Activated CD8-positive, alpha-beta memory T cell treated with anti-CD3 and anti-CD28 coated beads for 24 hours (primary cell): Measurements from ENCODE around the gene DEAF1.

ENCODE experiments used
- DNase-seq: peaks from one replicate; pipeline ENCODE4 v3.0.0-alpha.2; 2020

Gene DEAF1

DNA sequence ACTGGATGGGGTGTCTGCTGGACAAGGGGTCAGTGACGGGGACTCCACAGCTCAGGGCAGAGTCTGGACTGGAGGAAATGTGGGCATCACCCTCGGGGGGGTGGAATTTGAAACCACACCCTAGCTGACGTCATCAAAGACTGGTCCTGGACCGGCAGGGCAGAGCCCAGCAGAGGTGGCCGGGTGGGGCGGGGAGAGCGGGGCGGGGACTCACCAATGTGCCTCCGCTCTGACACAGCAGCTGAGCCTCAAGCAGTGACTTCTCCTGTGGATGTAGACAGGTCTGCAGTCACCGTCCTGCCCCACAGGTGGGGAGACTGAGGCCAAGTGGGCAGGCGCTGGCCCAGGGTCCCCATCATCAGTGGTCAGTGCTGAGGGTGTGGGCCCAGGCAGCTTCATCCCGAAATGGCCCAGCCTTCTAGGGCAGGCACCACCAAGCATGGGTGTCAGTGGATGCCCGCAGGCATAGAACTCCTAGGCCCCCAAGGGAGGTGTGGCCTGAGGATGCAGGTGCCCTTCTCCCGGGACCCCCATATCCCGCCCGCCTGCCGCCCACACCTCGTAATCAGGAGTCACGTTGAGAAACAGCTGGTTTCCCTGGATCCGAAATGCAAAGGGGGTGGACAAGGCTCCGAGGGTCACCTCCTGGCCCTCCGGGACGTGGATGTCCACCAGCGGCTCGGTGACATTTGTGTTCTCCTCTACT lies 70.9 kb downstream of the DEAF1 start:
- DNase-seq, result no peak

DNA sequence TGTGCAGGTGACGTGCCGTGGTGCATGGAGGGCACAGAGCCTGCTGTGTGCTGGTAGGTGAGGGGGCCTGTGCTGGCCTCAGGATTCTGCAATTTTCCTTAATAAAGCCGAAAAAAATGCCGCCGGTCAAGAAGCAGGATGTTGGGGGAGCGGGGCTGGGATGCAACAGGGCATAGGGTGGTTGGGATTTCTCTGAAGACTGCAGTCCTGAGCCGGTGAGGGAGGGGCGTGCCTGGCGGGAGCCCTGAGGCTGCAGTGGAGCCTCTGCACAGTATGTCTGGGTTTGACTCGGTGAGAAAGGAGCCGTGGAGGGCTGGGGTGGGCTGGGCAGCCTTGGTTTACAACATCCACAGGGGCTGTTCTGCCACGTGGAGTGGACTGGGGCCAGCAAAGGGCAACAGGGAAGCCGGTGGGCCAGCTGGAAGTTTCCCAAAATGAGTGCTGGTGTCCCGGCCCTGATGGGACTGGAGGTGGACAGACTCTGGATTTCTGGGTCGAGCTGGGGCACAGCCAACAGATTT lies 71.6 kb downstream of the DEAF1 start:
- DNase-seq, result no peak

DNA sequence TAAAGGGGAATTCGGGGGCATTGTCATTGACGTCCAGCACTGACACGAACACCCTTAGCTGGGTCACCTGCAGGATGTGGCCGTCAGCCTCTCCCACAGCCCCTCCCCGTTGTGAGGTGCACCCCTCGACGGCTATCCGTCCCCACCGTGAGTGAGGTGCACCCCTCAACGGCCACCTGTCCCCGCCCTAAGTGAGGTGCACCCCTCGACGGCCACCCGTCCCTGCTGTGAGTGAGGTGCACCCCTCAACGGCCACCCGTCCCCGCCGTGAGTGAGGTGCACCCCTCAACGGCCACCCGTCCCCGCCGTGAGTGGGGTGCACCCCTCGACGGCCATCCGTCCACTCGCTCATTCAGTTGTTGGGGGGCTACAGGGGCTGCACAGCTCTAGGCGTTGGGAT lies 73.2 kb downstream of the DEAF1 start:
- no peak for DNase-seq

DNA sequence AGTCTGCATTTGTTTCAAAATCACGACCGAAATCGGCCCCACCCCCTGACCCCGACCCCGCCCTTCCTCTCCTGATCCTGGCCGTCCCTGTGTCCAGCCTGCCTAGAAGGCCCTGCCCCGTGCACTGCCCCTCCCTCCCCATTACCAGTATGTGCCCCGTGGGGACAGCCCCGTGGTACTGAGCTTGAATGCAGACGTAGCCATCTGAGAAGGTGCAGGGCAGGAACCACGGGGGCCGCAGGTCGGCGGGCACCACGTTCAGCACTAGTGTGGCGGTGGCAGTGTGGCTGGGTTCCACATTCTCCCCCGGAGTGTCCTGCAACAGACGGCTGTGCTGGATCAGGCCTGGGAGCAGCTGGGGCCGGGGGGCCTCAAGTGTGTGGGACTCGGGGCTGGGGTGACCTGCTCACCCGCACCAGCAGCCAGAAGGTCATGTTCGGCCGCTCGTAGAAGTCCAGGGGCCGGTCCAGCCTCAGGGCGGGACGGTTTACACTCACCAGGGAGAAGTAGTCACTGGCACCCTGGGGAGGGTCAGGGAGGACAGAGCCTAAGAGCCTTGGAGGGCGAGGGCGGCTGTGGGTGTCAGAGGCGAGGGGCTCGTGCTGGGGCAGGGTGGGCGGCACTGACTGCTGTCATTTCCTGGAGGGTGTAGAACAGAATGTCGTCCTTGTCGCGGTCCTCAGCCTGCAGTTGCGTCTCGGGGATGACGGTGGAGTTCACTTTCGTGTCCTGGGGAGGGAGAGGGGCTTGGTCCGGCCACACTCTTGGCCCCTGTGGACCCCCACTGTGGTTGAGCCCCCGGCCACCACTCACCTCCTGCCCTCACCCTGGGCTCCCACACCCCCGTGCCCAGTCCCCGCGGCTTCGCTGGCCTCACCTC lies 73.8 kb downstream of the DEAF1 start:
- DNase-seq, result no peak

DNA sequence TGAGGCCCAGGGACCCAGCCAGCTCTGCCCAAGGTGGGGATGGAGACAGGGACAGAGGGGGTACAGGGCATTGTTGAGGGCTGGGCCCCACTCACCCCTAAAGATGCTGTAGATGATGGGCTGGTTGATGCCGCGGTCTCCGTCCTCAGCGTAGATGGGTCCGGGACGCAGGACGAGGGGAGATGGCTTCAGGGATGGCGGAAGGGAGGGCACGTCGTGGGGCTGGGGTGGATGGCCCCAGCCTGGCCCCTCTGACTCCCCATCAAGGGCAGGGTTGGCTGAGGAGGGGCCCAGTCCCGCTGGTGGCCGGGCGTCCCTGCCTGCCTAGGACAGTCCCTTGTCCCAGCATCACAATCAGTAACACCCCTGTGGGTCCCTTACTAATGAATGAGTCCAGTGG lies 74.8 kb downstream of the DEAF1 start:
- DNase-seq, result no peak

DNA sequence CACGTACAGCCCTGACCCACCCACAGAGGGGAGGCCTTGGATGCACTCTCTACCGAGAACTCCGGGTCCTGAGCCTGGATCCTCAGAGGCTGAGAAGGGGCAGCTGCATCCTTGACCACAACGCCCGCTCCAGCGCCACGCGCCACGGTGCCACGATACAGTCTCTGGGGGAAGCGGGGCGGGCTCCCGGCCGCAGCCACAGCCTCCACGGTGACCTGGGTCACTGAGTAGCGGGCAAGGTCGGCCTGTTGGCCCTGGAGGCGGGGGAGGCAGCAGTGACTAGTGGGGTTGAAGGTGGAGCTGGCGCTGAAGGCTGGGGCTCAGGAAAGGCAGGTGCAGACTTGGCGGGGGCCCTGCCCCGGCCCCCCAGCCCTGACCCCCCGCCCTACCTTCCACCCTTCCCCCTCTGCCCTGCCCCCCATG lies 75.4 kb downstream of the DEAF1 start:
- no peak for DNase-seq

DNA sequence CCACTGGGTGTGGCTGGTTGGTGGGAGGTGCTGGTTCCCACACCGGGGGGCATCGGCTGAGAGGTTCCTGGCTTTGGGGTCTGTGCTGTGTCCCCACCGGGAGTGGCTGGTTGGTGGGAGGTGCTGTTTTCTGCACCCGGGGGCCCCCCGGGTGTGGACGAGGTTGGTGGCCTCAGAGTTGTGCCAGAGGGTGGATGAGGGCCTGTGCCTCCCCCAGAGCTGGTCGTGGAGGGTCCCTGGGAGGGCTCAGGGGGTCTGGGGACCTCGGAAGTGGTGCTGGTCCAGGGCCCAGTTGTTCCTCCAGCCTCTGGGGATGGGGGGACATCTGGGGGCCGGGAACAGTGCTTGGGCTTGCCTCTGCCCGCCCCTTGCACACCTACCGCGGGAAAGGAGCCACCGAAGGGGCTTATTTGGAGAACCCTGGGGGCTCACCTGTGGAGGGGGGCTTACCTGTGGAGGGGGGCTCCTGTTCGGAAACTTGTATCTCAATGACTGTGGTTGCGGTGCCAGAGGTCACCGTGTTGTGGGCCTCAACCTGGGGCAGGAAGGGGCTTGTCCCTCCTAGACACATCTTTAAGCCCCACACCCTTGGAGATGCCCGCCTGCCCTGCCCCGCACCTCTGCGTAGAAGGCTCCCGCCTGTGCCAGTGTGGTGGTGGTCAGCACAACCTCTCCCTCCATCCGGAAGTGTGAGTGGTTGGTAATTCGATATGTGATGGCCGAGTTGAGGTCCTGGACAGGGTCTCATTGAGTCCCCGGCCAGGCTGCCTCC lies 76.0 kb downstream of the DEAF1 start:
- no peak for DNase-seq

DNA sequence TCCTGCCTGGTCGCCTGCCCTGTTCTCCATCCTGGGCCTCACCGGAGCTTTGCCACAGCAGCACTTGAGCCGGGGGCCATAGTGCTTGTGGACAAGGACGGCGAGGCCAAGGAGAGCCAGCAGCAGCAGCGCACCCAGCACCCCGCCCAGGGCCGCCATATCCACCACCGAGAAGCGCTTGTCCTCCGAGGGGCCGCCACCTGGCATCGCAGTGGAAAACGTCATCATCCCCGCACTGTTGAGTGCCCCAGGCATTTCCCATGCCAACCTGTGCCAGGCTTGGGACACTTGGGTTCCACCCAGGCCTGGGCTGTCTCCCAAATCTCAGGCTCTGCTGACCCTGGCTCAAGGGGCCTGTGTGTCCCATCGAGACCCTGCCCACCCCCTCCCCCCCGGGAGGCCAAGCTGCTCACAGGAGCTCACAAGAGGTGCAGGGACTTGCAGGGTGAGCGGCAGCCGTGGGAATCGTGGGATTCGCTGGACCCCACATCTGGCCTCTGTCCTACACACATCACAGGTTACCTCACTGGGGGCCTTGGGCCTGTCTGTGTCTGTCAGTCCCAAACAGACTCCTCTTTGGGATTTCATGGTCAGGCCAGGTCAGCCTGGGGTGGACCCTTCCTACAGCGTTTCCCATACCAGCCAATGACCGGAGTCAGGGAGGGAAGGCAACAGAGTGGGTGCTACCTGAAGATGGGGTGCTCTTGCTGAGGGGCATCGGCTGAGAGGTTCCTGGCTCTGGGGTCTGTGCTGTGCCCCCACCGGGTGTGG lies 76.9 kb downstream of the DEAF1 start:
- DNase-seq, result no peak

DNA sequence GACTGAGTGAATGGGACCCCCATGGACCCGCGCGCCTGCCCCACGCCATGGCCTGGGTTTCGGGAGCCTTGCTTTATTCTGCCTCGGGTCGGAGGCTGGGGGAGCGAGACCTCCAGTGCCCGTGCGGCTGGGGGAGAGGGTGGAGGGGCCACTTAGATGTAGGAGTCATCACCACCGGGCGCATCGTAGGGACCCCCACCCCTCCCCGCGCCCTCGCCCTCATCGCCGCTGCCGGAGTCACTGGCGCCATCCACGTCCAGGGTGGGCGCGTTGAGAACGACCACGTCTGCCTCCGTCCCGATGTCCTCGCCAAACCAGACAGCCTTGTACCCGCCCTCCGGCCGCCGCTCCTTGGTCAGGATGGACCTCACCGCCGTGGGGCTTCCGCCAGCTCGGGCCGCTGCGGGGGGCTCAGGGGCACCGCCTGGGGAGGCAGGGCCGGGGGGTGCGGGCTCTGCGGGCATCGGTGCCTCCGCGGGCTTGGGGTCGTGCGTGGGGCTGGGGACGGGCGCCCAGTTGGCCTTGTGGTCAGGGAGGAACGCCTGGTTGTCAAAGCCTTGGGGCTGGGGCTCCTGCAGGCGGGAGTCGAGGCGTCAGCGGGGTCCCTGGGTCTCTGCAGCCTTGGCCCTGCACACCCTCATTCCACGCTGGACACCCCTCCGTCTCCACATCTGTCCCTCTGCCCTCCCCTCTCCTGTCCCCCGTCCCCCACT lies 77.7 kb downstream of the DEAF1 start:
- DNase-seq, result no peak

DNA sequence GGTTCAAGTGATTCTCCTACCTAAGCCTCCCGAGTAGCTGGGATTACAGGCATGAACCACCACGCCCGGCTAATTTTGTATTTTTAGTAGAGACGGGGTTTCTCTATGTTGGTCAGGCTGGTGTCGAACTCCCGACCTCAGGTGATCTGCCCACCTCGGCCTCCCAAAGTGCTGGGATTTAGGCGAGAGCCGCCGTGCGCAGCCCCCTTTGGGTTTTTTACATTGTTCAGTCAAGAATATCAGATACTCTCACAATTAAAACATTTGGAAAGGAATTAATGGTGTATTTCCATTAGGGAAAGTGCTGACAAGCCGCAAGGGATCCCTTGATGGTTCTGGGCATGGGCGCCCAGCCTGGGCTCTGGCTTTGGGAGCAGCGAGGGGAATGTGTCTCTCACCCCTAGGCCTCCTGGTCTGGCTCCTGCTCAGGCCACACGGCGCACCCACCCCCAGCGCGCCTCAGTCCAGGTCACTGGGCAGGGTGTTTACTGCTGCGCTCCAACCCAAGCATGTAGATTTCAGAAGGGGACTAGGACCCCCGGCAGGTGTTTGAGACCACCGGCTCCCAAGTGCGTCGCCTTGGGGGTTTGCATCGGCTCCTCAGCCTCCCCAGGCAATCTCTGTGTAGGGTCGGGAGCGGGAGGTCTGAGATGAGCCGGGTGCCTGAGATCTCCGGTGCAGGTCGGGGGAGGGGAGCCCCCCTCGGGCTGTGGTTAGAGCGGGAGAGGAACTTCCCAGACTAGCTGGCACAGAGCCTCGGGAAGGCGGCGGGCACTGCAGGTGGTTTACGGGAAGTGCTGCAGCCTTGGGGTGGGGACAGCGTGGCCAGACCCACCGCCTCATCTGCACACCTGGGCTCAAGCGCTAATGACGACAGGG lies 78.5 kb downstream of the DEAF1 start:
- no peak for DNase-seq

DNA sequence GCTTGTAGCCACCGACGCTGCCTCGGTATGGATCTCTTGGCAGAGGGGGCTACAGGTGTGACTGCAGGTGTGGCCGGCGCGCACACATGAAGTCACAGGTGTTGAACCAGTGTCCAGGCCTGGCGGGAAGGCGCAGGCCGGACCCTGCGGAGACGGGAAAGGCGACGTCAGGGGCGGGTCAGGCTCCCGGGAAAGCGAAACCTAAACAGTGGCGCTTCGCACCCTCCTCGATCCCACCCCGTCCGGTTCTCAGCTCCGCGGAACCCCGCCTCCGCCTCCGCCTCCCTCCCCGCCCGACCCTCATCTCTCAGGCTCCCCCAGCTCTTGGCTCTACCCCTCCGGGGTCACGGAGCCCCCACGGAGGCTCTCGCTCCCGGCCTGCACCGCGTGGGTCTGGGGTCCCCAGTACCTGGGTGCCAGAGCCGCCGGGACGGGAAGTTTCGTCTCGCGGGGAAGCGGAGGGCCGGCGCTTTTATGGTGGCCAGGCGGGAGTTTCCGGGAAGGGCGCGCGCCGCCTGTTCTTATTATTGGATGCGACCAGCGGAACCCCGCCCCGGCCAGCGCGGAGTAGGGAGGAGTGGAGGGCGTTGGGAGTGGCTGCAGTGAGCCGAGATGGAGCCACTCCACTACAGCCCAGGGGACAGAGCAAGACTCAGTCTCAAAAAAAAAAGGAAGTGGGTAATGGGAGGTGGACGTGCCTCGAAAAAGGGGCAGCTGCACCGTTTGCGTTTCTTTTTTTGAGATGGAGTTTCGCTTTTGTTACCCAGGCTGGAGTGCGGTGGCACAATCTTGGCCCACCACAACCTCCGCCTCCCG lies 79.3 kb downstream of the DEAF1 start, which contains the start of gene IRF7:
TSS of gene IRF7 (minus strand) at position 447 of the 816 bp plus-strand sequence. CDS start 586 bp downstream, outside the sequence.
- DNase-seq, result peak; percentile 93

DNA sequence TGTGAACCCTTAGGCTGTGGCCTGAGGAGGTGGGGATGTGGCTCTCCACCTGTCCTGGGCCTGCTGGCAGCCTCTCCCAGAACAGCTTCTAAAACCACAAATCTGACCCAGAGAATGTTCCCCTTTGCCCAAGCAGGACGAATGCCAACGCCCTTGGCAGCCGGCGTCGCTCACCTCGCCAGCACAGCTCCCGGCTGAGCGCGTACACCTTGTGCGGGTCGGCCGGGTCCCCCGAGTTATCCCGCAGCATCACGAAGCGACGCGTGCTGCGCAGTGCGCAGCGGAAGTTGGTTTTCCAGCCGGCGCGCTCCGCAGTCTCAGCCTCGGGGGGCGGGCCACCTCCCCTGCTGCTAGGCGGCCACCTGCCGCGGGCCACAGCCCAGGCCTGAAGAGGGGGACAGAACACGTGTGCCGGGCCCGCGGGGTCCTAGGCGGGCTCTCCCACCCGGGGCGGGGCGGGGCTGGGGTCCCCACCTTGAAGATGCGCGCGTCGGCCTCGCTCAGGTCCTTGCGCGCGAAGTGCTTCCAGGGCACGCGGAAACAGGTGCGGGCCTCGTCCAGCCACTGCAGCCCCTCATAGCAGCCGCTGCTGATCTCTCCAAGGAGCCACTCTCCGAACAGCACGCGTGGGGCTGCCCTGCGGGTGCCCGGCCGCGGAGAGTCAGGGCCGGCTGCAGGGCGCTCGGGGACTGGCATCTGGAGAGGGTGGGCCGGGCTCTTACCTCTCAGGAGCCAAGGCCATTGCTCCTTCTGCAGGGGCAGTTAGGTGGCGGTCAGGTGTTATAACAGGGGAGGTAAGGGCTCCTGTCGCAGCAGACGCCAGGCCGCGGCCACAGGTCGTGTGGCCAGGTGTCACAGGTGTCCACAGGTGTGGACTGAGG lies 80.2 kb downstream of the DEAF1 start:
- no peak for DNase-seq

DNA sequence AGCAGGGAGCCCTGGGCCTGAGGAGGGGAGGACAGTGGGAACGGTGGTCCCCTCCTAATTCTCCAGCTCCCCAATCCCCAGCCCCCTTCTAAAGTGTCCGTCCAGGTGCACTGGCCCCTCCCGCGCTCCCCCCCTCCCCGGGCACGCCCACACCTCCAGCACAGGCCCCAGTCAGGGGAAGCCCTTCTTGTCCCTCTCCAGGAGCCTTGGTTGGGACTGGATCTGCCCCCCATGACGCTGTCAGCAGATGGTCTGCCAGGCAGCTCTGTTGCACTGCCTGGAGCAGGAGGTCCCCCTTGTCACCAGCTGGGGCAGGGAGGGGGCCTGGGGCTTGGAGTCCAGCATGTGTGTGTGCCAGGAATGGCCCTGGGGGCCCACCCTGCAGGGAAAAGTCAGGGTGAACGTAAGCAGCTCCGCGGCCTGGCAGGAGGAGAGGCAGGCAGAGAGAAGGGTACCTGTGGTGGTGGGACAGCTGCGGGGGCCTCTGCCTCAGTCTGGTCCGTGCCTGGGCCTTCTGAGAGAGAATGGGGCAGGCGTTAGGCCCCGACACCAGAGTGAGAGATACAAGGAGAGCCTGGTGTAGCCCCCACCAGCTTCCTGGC lies 80.9 kb downstream of the DEAF1 start:
- no peak for DNase-seq

DNA sequence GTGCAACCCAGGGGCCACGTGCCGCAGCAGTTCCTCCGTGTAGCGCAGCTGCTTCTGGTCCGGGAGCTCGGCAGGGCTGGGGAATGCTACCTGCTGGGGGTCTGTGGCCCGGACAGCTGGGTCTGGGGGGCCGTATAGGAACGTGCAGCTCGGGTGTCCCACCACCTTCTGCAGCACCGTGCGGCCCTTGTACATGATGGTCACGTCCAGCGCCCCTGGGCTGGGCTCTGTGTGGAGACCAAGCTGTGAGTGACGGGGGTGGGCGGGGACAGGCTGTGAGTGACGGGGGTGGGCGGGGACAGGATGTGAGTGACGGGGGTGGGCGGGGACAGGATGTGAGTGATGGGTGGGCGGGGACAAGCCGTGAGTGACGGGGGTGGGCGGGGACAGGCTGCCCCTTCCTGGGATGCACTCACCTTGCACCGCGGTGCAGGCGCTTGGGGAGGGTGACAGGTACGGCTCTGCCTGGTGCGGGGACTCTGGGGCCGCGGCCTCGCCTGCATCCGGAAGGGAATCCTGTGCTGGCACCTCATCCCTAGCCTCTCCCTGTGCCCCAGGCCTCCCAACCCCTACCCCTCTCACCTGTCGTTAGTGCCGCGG lies 81.6 kb downstream of the DEAF1 start:
- DNase-seq, result peak; percentile 90

DNA sequence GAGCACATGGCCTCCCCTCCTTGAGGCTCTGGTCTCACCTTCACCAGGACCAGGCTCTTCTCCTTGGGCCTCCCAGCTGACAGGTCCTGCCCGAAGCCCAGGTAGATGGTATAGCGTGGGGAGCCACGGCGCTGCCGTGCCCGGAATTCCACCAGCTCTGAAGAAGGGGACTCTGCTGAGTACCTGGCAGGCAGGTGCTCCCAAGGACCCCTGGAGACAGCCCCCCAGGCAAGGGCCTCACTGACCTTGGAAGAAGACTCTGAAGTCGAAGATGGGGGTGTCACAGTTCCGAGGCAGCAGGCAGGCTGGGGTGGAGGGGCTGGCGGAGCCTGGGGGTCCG lies 82.1 kb downstream of the DEAF1 start:
- DNase-seq, result no peak

DNA sequence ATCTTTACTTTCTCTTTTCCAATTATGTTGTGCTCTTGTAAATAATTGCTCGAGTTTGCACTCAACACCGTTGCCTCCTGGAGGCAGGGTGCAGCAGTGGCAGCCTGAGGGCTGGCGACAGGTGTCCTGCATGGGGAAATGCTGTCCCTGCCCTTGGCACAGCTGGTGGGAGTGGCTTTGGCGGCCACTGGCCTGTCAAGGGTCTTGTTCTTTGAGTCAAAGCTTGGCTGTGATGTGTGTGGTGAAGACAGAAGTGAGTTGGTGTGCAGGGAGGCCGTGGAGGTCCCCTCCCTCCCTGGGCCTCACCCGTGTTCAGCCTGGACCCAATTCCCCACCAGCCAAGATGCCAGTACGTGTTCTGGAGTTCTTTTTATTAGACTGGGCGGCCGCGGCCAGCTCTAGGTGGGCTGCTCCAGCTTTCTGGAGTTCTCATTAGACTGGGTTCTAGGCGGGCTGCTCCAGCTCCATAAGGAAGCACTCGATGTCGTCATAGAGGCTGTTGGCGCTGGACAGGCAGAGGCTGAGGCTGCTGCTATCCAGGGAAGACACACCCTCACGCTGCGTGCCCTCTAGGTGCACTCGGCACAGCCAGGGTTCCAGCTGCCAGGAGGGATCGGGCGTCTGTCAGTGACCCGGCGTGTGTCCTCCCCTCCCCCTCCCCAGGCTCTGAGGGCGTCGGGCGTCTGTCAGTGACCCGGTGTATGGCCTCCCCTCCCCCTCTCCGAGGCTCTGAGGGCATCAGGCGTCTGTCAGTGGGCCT lies 82.6 kb downstream of the DEAF1 start:
- no peak for DNase-seq
